Retina (tissue), 1 donor: ENCODE data around the gene KDM4D.
A peak's percentile ranks its signal among the peaks of the same experiment; 100 is the strongest.
"Not testable (repeated sequence)": the region's sequence is repeated elsewhere in the genome, so short reads cannot be mapped to it uniquely, and the experiment has no call there.

ENCODE experiments used
- DNase-seq: peaks from one replicate; pipeline ENCODE4 v3.0.0-alpha.2; 2016

Gene KDM4D

DNA sequence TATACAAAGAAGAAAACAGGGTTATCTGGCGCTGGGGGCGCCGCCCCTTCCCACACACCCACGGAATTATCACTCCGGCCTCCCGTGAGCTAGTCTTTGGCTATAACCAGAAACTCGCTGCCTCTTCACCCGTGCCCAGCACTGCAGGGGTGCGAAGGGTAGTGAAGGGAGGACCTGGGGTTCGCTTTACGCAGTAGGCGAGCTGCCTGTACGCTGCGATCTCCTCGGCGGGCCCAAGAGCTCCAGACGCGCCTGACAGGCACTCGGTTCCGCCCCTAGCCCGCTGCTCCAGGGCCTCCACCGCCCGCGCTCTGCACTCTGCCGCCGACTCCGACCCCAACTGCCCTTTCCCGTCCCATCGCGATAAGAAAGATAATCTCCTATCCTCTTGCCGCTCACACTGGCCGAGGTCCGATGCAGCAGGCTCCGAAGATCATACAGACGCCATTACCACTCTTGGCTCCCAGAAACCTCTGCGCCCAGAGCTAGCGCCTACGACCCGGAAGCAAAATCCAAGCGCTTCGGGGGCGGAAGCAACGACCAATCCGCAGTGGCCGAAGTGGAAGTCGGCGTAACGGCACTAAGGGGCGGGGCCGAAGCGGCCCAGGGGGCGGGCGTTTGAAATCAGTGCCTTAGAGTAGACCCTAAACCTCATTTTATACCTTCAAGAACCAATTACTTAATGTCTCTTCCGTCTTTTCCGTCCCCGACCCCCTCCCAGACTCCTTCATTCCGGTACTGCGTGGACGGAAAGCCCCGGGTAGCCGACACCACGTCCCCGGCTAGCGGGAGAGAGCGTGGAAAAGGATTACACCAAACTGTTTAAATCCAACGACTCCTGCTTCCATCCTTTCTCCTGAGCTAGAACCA, at the start of gene KDM4D, which contains the start of gene CWC15:
Gene KDM4D (plus strand): TSS at position 611 of the 870 bp plus-strand sequence. CDS start 23,664 bp downstream, outside the sequence.
Gene CWC15 (minus strand): TSS at position 458 of the 870 bp plus-strand sequence. CDS start 1,371 bp downstream, outside the sequence.
- peak; percentile 94 for DNase-seq

DNA sequence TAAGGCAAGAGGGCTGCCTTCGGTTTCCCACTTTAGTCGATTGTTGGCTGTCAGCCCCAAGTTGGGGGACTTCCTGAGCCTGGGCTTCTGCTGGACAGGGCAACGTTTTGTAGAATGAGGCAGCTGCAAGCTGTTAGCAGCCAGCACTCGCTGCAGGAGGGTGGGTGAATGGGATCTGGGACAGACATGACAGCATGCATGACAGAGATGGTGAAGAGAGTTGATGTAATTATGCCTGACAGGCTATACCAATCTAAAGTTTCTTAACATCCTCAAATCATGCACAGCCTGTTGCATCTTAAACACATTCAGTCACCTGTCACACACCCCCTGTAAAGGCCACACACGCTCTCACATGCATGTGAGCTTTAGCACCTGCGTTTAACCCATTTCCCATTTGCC, 49.3 kb upstream of the KDM4D start:
- DNase-seq: peak; percentile 84

DNA sequence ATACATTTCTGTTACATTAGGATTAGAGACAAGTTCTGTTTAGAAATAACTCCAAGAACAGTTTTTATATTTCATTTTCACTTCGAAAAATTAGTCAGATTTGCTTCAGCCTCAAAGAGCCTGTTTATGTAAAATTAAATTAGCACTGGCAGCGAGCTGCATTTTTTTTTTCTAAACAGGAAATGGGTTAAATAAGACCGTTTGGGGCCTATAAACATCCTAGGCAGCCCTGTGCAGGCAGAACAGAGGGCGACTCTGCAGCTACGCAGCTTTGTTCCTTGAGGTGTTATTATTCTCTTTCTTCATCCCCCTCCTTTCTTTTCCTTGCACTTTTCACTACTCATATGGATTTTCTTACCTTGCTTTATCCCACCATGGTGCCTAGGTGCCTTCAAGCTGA, 48.9 kb upstream of the KDM4D start:
- DNase-seq: no peak

DNA sequence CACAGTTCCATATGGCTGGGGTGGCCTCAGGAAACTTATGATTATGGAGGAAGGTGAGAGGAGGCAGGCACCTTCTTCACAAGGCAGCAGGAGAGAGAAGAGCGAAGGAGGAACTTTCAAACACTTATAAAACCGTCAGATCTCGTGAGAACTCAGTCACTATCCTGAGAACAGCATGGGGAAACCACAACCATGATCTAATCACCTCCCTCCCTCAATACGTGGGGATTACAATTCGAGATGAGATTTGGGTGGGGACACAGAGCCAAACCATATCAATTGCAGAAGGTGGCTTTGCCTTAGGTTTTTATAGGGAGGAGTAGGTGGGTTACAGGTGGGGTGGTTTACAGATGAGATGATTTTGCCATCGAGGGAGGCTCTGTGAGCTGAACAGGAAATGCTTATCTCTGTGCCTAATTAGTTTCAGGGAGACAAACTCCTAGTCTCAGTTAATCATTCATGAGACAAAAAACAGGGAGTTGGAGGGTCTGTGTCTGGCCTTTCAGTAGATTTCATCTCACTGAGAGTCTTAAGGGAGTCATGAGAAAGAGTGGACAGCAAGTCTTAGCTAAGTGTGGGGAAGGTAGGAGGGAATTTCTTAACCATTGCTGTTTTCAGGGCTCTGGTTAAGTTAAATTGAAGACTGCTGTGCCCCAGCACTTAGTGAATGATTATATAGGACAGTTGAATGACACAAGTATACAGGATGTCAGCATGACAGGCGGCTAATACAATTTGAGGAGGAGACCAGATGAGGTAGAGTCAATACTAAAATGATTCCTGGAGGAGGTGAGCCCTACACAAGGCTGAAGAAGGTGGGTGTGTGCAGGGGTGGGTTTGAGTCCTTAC, 47.9 kb upstream of the KDM4D start:
- DNase-seq: peak; percentile 27

DNA sequence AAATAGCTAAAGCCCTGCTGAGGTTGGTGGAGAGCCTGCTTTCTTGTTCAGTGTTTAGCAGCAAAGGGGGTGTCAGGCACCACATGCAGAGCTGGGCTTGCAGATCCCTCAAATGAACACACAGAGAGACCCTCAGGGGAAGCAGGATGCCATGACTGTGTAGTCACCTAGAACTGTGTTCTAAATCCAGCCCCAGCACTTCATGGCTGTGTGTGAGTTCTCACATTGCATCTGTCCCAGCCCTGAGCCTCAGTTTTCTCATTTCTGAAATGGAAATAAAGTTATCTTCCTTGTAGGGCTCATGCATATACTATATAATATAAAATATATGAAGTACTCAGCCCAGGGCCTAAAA, 47.3 kb upstream of the KDM4D start:
- DNase-seq: no peak

DNA sequence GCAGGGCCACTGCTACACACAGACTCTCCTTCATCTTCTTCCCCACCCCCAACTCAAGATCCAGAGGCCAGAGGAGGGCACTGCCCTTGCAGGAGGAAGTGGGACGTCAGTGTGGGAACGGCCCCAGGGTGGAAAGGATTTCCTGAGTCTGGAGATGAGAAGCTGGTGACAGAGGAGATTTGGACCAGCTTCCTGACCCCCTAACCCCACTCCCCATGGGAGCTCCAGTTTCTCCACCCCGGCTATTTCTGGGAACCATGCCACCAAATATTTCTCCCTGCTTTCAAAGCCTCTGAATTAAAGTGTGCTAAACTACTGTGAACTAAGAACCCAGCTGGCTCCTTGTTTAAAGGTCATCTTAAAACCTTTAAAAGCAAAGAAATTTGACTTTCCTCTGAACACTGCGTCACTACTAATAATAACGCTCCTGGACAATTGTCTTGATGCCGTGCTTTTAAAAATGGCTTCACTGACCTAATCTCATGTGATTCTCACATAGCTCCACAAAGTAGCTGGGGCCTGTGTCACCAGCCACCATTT, 46.7 kb upstream of the KDM4D start:
- DNase-seq: peak; percentile 33

DNA sequence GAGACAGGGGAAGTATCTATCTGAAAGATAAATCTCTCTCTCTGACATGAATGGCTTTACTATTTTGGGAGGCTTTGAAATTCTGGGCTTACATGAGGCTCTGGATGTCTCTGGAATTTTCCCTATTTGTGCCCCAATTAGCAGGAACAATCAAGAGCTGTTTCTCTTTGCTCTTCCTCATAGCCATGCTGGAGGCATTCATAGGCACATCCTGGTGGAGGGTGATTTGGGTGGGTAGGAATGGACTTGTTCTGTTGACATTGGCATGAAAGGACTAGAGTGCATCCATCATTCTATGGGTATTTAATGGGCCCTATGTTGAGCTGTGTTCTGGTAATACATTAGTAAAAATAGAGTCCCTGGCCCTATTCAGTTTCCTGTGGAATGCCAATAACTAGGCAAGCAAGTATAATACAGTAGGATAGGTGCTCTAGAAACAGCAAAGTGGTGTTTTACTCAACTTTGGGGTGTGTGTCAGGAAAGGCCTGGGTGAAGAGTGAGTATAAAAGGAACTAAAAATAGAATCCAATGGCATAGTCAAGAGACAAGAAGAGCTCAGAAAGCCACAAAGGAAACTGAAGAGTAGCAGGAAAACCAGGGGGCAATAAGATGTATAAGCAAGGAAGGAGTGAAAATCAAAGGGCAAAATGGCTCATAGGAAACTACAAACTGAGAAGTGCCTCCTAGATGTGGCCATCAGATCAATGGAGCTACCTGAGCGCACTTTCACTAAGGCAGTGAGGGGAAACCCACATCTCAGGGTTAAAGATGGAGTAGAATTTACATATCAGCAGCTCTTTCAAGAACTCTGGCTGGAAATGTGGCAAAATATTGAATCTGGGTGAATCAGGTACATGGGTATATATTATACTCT, 45.2 kb upstream of the KDM4D start:
- no peak for DNase-seq

DNA sequence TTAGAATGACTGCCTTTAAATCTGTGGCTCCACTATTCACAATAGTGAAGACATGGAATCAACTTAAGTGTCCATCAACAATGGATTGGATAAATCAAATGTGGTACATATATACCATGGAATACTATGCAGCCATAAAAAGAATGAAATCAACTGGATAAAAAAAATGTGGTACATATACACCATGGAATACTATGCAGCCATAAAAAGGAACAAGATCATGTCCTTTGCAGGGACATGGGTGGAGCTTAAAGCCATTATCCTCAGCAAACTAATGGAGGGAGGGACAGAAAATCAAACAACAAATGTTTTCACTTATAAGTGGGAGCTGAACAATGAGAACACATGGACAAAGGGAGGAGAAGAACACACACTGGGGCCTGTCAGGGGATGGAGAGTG, 41.4 kb upstream of the KDM4D start:
- not testable (repeated sequence) for DNase-seq

DNA sequence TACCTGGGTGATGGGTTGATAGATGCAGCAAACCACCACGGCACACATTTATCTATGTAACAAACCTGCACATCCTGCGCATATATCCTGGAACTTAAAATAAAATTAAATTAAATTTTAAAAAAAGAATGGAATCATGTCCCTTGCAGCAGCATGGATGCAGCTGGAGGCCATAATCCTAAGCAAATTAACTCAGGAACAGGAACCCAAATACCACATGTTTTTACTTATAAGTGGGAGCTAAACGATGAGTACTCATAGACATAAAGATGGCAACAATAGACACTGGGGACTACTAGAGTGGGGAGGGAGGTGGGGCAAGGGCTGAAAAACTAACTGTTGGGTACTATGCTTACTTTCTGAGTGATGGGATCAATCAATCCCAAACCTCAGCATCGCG, 41.0 kb upstream of the KDM4D start:
- no peak for DNase-seq

DNA sequence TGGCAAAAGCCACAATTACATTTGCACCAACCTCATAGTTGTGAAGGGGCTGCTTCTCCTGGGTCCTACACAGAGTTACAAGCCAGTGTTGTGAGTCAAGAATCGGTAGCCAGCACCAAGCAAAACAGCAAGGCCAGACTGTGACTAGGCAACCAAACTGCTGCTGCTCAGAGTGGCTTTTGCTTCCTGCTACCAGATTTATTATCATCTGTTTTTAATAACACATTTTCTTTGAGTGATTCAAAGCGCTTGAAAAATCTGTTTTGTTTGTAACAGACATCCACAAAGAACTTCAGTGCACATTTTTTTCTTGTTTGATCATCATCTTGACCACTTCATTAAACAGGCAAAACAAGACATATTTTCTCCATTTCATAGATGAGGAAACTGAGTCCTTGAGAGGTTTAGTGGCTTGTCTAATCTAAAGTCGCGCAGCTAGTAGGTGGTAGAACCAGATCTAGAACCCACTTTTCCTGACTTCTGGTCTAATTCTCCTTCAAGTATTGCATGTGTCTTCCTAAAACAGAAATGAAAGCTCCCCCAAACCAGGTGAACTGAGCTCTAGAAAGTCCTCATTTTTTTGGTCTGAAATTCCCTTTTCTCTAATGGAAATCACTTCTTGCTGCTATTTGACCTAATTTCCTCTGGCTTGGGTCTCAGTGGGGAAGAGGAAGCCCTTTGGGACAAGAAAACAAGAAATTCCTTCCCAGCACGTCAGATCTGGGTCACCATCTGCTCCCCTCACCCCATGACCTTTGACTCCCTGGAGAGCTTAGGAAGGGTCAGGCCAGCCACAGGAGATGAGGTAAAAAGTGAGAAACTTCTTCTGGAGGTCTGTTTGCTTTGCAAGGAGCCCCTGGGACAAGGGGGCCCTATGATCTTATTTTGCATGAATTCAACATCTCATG, 40.0 kb upstream of the KDM4D start:
- DNase-seq: peak; percentile 39

DNA sequence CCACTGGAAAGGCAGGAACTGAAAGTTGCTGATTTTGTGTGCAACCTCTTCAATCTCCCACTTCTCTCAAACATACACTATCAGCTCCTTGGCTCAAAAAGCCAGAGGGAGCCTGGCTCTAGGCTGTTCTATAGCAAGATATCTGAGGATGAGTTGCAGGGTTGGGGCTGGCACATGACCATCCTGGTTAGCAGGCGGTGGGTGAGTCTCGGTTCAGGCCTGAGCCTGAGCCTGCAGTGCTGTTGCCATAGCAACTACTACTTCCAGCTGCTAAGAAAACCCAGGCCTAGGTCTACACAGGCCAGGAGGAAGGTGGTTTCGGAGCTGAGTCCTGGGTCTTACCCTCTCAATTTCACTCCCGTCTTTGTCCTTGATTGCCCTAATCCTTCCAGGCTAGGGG, 39.1 kb upstream of the KDM4D start:
- DNase-seq: peak; percentile 47

DNA sequence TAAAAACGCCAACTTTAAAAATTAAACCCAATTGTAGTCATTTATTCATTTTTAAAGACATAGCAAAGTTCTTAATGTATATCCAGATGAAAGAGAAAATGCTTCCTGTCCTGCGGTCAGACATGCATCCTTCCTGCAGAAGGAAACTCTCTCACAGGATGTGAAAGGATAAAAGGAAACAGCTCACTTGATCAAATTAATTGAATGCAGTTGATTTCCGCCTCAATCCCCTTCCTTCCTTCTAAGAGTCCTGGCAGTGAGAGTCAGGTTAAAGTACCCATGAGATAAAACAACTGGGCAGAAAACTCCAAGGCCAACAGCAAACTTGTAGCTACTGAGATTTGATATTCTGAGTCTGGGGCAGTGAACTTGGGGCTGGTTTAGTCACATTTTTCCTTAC, 38.7 kb upstream of the KDM4D start:
- no peak for DNase-seq

DNA sequence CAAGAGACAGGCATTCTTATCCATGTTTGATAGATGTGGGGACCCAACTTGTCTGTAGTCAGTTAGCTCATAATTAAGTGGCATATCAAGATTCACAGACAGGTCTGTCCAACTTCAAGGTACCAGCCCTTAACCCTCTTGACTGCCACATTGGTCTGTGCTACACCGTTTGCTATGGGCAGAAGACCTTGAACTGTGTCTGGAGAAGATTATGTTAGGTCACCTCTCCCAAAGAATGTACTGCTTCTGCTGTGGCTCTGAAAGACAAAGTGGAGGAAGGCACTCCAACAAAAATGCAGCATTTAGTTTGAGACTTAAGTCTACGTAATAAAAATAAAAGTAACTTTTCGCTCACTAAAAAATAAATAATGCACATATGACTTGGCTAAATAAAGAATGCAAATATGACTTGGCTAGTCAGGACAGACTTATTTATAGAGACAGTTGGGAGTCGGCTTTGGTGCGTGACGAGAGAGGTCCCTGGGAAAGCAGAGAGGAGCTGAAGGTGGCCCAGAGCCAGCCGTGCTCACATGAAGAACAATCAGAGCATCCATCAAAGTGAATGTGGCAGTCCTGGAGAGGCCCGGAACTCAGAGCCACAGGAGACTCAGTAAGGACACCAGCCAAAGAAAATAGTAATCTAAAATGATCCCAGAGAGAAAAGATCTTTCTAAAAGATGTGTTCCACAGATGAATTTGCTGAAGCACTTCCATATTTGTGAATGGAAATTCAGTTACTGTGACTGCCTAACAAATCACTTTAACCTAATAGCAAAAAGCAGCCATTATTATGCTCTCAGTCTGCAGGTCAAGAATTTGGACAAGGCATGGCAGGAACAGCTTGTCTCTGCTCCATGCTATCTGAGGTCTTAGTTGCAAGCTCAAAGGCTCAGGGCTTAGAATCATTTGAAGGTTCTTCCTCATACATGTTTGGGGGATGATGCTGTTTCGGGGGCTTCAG, 35.1 kb upstream of the KDM4D start:
- no peak for DNase-seq

DNA sequence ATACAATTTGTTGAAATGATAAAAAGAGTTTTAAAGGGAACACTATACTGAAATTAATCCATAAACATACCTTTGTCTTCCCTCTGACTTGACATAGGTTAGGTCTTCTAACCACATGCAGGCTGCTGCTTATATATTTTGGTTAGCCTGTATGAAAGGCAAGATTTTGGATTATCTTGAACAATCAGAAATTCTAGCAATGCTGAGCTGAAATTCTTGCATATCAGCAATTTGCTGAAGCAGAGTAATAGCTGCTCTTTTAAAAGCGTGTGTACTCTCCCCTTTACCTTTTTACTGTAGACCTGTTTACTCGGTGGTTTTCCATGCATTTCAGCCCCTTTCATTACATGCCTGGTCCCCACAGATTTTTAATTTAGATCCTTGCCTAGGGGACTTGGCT, 34.2 kb upstream of the KDM4D start:
- DNase-seq: no peak

DNA sequence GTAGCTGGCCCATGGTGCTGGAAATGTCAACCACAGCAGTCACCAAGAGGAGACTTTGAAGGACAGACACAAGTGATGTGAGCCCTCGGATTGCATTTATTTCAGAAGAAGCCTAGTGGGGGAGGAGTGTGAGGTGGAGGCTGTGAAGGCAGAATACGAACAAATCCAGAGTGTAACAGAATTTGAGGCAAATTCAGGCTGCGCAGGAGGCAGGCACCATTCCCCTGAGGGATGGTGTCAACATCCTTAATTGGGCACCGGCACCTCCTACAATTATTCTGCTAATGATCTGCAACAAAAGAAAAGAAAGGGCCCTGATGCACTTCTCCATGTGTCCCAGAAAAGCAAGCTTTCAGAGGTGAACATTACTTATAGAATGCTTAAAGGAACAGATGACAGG, 32.4 kb upstream of the KDM4D start:
- peak; percentile 36 for DNase-seq

DNA sequence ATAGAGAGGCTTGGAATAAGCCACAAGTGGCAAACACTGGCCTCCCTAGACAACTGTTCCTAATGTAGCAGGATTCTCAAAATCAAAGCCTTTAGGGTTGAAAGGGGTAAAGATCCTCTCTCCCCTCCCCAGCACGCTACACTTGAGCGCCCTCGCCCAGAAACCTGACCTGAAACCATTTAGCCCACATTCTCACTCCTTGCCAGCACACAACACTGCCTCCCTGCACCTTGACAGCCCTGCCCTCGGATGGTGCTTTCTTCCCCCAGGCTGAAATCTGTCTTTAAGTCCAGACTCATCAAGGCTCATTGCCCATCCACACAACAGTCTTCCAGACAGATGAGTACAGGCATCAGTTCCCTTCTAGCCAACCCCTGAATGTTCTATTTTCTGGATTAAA, 26.7 kb upstream of the KDM4D start:
- DNase-seq: no peak

DNA sequence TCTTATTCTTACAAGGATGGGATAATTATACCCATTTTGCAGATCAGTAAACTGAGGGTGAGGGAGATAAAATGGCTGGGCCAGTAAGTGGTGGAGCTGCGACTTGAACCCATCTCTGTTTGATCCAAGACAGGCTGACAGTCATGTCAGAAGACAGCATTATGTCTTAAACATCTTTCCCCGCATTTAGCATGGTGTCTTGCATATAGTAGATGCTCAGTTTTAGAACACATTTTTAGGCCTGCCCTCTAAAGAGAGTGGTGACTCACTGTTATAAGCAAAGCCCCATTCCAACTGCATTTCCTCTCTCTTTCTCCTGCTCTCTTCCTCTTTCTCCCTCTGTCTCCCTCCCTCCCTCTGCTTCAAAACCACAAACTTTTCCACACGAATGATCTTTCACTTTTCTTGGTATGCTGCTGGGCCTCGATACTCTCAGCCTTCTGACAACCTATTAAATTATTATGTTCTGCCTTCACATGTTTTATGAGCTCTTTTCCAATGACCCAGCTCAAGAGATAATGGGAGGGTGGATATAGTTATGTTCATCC, 25.4 kb upstream of the KDM4D start:
- DNase-seq: no peak

DNA sequence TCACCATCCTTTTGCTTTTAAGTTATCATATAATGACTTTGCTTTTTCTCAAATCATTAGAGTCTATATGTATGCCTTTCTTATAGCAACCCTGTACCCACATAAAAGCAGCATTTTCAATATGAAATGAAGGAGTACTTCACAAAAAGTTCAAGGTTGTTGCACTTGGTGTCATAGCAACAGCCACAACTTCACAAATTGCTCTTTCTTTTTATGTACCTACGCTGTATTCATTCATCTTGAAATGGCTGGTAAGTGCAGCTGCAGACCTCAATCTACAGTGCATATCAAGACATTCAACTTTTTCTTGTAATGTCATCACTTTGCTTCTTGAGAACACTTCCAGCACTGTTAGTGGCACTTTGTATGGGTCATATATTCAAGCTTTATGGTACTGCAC, 18.8 kb upstream of the KDM4D start:
- no peak for DNase-seq

DNA sequence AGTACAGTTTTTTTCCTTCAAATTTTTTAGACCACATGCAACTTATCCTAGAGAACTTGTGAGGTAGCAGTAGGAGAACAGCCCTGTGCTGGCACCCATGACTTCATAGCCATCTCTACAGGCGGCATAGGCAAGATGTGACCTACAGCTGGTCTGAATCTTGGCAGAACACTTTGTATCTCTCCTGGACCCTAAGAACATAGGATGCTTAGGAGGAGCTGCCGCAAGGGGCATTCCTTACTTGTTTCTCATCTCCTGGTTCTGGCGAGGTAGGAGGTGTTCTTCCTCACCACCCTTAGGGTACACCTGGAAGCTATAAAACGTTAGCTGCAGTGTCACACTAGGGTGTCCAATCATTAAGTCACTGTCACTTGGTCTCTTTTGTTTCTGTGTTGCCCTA, 16.5 kb upstream of the KDM4D start:
- no peak for DNase-seq

DNA sequence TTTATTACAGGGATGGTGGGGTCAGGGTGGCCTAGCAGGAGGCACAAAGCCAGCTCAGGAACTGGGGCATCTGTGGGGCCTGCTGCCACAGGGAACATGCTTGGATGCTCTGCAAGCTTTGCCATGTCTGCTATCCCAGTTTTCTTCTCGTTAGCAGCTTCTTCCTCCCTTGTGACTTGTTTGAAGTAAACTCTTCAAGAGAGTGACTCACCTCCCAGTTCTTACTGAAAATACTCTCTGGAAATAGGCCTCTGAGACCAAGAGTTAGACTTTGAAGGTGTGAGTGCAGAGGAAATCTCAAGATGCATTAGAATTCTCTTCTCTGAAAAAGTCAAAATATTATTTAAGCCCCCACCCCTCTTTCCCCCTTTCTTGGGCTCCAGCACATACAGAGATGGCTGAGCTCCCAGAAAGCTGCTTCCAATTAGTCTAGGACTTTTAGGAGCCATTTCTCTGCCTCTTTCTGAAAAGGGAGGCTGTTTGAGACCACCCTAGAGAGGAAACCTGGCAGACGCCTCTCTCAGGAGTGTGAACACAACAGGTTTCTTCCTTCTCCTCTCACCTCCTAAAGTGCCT, 15.3 kb upstream of the KDM4D start:
- DNase-seq: no peak
